Karpas-422 (cell line): ENCODE measurements around the gene FGF1. TPM values are rescaled to one million over a fixed set of nuclear protein-coding genes. Genes with fewer than 3 reads are reported as not detected.
A peak's percentile ranks its signal among the peaks of the same experiment; 100 is the strongest.

Experiments
- DNase-seq: peaks from one replicate; pipeline ENCODE4 v3.0.0-alpha.2; 2015
- H2AFZ ChIP-seq: fragments of 200-600 bp; sonication (generic); 2 replicates; pipeline ENCODE4 v1.6.1; 2014; ENCODE audit warnings: antibody characterized with exemption, low read length, mixed read lengths
- H3K27ac ChIP-seq: fragments of 200-600 bp; sonication (generic); 2 replicates; pipeline ENCODE4 v1.5.1; 2014; ENCODE audit warnings: mild to moderate bottlenecking, low read length, moderate library complexity
- H3K27me3 ChIP-seq: fragments of 200-600 bp; sonication (generic); 2 replicates; pipeline ENCODE4 v1.6.1; 2014; ENCODE audit warnings: low read length, mixed read lengths
- H3K36me3 ChIP-seq: fragments of 200-600 bp; sonication (generic); 2 replicates; pipeline ENCODE4 v1.6.1; 2014; ENCODE audit warnings: low read length, mixed read lengths; ENCODE audit not compliant: insufficient read depth
- H3K4me1 ChIP-seq: fragments of 200-600 bp; sonication (generic); 2 replicates; pipeline ENCODE4 v1.6.1; 2014; ENCODE audit warnings: mild to moderate bottlenecking, low read length, mixed read lengths
- H3K4me2 ChIP-seq: fragments of 200-600 bp; sonication (generic); 2 replicates; pipeline ENCODE4 v1.6.1; 2014; ENCODE audit warnings: low read length, low read depth, mild to moderate bottlenecking; ENCODE audit not compliant: poor library complexity, severe bottlenecking
- H3K4me3 ChIP-seq: fragments of 200-600 bp; sonication (generic); 2 replicates; pipeline ENCODE4 v1.5.1; 2014; ENCODE audit warnings: mild to moderate bottlenecking, antibody characterized with exemption, low read length, mixed read lengths
- H3K79me2 ChIP-seq: fragments of 200-600 bp; sonication (generic); 2 replicates; pipeline ENCODE4 v1.6.1; 2014; ENCODE audit warnings: mild to moderate bottlenecking, low read length, mixed read lengths
- H3K9ac ChIP-seq: fragments of 200-600 bp; sonication (generic); 2 replicates; pipeline ENCODE4 v1.6.0; 2014; ENCODE audit warnings: low read length
- H3K9me2 ChIP-seq: fragments of 200-600 bp; sonication (generic), shearing (Covaris generic); replicated peaks from 2 replicates; pipeline ENCODE4 v1.6.0; 2014; ENCODE audit warnings: mild to moderate bottlenecking, low read length, moderate library complexity; ENCODE audit not compliant: insufficient read depth
- H3K9me3 ChIP-seq: fragments of 300-700, 200-600 bp; sonication (generic); 2 replicates; pipeline ENCODE4 v1.6.1; 2014; ENCODE audit warnings: low read length, mixed read lengths
- H4K20me1 ChIP-seq: fragments of 200-600 bp; sonication (generic); 2 replicates; pipeline ENCODE4 v1.6.1; 2014; ENCODE audit warnings: mild to moderate bottlenecking, antibody characterized with exemption, low read length, low read depth; ENCODE audit not compliant: insufficient read depth
- total RNA-seq: library from RNA; depleted of rRNA; stranded (reverse); fragments of >200 nt; shearing (Covaris generic); gene quantifications from 2 replicates; pipeline ENCODE4 v1.2.3, GENCODE V29; 2014; ENCODE audit warnings: low replicate concordance

FGF1 gene
- total RNA-seq, 1 experiment from 2014 or later = not detected

DNA sequence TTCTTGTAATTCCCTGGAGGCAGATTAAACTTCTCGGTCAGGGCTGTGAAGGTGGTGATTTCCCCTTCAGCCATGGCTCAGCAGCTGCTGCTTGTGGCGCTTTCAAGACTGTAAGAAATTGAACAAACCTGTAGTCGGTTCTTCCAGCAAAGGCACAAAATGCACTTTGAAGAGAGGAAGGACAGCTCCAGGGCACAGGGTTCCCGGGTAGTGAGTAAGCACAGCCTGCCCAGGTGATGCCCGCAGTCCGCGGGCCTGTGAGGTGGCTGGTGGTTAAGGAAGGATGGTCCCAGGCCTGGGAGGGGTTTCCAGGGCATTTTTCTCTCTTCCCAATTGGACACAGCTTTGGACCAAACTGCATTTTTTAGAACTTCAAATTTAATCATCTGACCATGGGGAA lies 71.8 kb downstream of the FGF1 start:
- Histone ChIP-seq H3K9me2 (no peaks in the 10 kb centered on the region), H3K27me3 (no peaks in the 10 kb centered on the region), H3K9me3 (no peaks in the 10 kb centered on the region), H3K79me2 (no peaks in the 10 kb centered on the region), H4K20me1 (no peaks in the 10 kb centered on the region), H3K4me1 (no peaks in the 10 kb centered on the region), H3K36me3 (no peaks in the 10 kb centered on the region), H3K4me3 (no peak overlapping the region), H3K27ac (no peak overlapping the region), H3K9ac (no peak overlapping the region), H3K4me2 (no peak overlapping the region), H2AFZ (no peak overlapping the region)
- no peak for DNase-seq

DNA sequence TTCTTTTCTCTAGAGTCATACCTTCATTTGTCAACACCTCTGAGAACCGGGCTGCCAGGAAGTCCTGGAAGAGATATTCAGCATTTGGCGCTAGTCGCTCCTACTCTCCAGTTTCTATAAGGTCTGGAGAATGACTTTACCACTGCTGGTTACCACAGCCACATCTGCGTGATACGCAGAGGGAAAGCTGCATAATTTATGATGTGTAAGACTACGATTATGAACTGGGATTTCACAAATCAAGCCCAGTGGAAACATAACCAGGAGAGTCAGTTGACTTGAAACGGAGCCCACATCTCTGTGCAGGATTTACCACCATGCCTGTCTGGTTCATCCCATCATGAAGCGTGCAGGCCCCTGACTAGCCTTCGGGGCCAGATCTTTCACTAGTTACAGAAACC lies 72.6 kb downstream of the FGF1 start:
- no peaks in the 10 kb centered on the region for H3K9me3 ChIP-seq

DNA sequence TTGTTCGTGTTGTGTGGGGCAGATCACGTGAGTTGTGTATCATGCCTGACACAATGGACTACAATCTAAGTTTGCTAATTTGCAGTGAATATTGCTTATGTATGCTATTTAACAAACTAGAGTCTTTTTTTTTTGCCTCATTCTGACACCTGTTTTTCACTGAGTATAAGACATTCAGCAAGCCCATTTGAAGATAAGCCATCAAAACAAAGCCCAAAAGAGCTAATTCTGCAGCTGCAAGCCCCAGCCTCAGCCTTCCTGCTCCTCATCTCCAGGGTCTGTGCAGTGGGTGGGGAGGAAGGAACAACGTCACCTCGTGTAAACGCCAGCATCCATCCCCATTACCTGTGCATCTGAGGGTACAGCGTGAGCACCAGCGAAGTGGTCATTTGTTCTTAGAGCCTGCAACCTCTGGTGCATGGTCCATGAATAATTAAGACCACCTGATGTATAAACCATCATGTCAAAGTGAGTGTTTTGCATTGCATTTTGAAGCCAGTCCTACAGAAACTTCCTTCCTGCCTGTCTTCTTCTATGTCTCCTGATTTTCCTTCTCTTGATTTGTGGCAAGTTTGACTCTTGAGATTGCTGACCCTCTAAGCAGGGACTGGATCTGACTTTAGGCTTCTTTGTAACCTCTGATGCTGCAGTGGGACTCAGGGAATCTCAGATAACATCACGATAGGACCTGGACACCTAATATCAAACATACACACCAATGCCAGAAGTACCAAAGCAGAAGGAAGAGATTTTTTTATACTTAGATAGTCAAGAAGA lies 73.2 kb downstream of the FGF1 start:
- H2AFZ ChIP-seq = no peak overlapping the region
- H3K4me3 ChIP-seq = no peak overlapping the region
- no peak for DNase-seq
- no peak overlapping the region for H3K9ac ChIP-seq
- no peaks in the 10 kb centered on the region for H3K36me3 ChIP-seq
- H3K27me3 ChIP-seq = no peaks in the 10 kb centered on the region
- no peaks in the 10 kb centered on the region for H3K9me2 ChIP-seq
- H4K20me1 ChIP-seq = no peaks in the 10 kb centered on the region
- H3K27ac ChIP-seq = no peak overlapping the region
- no peaks in the 10 kb centered on the region for H3K9me3 ChIP-seq
- no peak overlapping the region for H3K4me2 ChIP-seq
- H3K79me2 ChIP-seq = no peaks in the 10 kb centered on the region
- no peaks in the 10 kb centered on the region for H3K4me1 ChIP-seq

More for the DNA sequence above, 72.6 kb downstream of the FGF1 start:
- H3K79me2 ChIP-seq = no peaks in the 10 kb centered on the region
- no peaks in the 10 kb centered on the region for H4K20me1 ChIP-seq
- no peak overlapping the region for H3K27ac ChIP-seq
- H3K9ac ChIP-seq = no peak overlapping the region
- H3K27me3 ChIP-seq = no peaks in the 10 kb centered on the region
- H2AFZ ChIP-seq = no peak overlapping the region
- H3K4me2 ChIP-seq = no peak overlapping the region
- H3K4me1 ChIP-seq = no peaks in the 10 kb centered on the region
- DNase-seq = no peak
- no peaks in the 10 kb centered on the region for H3K9me2 ChIP-seq
- no peak overlapping the region for H3K4me3 ChIP-seq
- no peaks in the 10 kb centered on the region for H3K36me3 ChIP-seq

DNA sequence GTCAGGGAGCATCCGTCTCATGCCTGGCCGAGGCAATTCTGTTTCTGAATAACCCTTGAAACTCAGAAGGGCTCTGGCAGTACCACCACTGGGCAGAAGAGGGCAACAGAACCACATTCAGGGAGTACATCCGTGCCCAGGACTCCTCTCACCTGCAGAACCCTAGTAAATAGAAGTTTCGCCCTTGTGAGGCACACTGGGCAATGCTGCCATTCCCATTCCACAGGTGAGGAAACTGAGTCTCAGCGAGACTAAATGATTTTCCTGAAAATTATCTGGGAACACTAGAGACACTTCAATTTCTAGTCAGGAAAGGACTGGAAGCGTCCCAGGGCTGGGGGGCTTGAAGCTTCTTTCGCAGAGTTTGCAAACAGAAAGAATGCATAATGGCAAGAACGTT lies 74.7 kb downstream of the FGF1 start:
- Histone ChIP-seq H3K27ac (no peak overlapping the region), H3K4me2 (no peak overlapping the region), H3K27me3 (no peaks in the 10 kb centered on the region), H3K79me2 (no peaks in the 10 kb centered on the region), H3K36me3 (no peaks in the 10 kb centered on the region), H3K9me2 (no peaks in the 10 kb centered on the region), H3K4me3 (no peak overlapping the region), H3K9me3 (no peaks in the 10 kb centered on the region), H3K4me1 (no peaks in the 10 kb centered on the region), H4K20me1 (no peaks in the 10 kb centered on the region), H2AFZ (no peak overlapping the region), H3K9ac (no peak overlapping the region)
- DNase-seq = peak; percentile 78

DNA sequence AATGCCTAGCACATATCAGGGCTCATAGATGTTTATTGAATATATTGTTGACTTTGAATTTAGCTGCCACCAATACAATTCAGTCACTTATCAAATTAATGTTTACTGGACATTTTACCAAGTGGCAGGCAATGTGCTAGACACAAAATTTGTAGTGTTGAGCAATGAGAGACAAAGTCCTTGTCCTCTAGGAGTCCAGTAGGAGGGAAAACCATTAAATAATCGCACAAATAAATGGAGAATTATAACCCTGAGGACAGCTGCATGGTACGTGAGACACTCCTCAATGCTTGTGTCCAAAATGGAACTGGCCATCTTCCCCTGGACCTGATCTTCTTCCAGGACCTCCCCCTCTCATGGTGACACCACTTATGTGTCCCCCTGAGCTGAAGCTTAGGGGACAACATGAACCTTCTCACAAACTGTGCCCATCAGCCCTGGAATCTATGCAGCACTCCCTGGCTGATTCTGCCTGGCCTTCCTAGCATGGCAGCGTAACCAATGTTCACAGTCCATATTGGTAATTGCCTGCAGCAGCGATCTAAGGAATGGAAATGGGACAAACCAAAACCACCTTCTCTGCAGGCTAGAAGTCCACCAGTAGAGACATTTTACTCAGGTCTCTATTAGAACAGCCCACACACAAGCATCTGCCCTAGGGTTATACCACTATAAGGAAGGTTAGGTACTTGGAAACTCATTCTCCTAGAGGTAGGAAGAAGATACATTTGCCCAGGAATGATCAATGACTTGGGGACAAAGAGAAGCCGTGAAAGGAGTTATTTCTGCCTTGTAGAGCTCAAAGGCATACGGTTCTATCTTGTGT lies 75.5 kb downstream of the FGF1 start:
- no peak overlapping the region for H3K27ac ChIP-seq
- H3K9ac ChIP-seq = no peak overlapping the region
- no peaks in the 10 kb centered on the region for H3K4me1 ChIP-seq
- H3K36me3 ChIP-seq = no peaks in the 10 kb centered on the region
- H3K9me2 ChIP-seq = no peaks in the 10 kb centered on the region
- no peaks in the 10 kb centered on the region for H4K20me1 ChIP-seq
- no peak overlapping the region for H3K4me3 ChIP-seq
- H3K79me2 ChIP-seq = no peaks in the 10 kb centered on the region
- no peak for DNase-seq
- no peak overlapping the region for H2AFZ ChIP-seq
- no peak overlapping the region for H3K4me2 ChIP-seq
- no peaks in the 10 kb centered on the region for H3K27me3 ChIP-seq
- no peaks in the 10 kb centered on the region for H3K9me3 ChIP-seq

DNA sequence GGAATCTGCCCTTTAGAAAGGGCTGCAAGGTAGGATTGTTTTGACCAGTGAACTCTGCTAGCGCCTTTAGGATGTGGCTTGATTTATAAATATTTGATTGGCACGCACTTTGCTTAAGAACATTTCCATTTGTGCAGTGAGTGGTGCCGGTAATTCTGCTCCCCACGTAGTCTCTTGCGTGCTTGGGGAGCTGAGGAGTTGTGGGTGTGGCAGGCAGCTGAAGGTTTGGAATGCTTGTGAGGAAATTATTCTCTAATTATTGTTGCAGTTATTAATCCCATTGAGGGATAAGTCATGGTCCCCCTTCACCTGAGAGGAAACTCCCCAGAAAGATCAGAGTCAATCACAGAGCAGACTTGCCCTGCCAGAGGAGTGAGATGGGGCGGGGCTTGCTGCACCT lies 76.7 kb downstream of the FGF1 start:
- H3K9ac ChIP-seq = no peak overlapping the region
- no peak overlapping the region for H3K4me3 ChIP-seq
- 0 out of 2 replicates have a peak, but pooled peaks cover 2% of the 10 kb centered on the region for H3K27me3 ChIP-seq
- no peaks in the 10 kb centered on the region for H4K20me1 ChIP-seq
- no peak for DNase-seq
- H3K36me3 ChIP-seq = no peaks in the 10 kb centered on the region
- H3K27ac ChIP-seq = no peak overlapping the region
- no peaks in the 10 kb centered on the region for H3K9me3 ChIP-seq
- no peak overlapping the region for H2AFZ ChIP-seq
- no peaks in the 10 kb centered on the region for H3K79me2 ChIP-seq
- no peaks in the 10 kb centered on the region for H3K4me1 ChIP-seq
- no peak overlapping the region for H3K4me2 ChIP-seq
- no peaks in the 10 kb centered on the region for H3K9me2 ChIP-seq

DNA sequence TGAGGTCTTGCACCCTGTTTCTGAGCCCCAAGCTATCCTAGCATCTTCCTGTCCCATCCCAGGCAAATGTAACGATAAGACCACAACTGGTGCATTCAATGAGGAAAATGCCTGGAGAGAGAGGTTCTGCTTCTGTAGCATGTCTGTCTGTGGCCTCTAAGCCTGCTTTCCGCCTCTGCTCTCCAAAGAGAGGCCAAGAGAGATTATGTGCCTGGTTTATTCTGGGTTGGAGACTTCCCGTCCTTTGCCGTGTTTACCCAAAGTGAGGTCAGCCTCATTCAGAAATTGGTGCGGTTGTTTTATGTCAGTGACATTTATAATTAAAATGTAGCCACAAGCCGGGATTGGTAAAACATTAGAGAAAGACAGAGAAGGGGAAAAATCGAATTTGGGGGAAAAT lies 77.8 kb downstream of the FGF1 start:
- no peaks in the 10 kb centered on the region for H3K9me2 ChIP-seq
- H3K9me3 ChIP-seq = no peaks in the 10 kb centered on the region
- 0 out of 2 replicates have a peak, but pooled peaks cover 2% of the 10 kb centered on the region for H3K27me3 ChIP-seq
- DNase-seq = no peak
- H3K4me1 ChIP-seq = no peaks in the 10 kb centered on the region
- H4K20me1 ChIP-seq = no peaks in the 10 kb centered on the region
- no peak overlapping the region for H2AFZ ChIP-seq
- H3K9ac ChIP-seq = no peak overlapping the region
- H3K36me3 ChIP-seq = no peaks in the 10 kb centered on the region
- no peak overlapping the region for H3K27ac ChIP-seq
- H3K4me2 ChIP-seq = no peak overlapping the region
- H3K4me3 ChIP-seq = no peak overlapping the region
- no peaks in the 10 kb centered on the region for H3K79me2 ChIP-seq

DNA sequence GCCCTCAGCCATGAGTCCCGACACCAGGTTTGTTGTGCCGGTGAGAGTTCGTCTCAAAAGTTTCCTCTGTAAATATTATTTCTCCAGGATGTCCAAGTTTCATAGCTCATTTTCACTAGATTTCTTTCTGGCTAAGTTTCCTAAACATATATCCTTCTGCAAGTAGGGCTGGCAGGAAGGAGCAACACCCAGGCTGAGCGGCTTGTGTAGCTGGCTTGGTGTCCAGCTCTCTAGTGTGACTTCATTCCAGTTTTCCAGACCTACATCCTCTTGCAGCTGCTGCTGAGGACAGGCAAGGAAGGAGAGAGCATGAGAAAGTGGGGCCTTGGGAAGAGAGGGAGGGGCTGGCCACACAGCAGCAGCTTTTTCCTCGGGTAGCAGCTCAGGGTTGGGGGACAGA lies 80.3 kb downstream of the FGF1 start:
- no peaks in the 10 kb centered on the region for H3K36me3 ChIP-seq
- H3K27me3 ChIP-seq = 0 out of 2 replicates have a peak, but pooled peaks cover 2% of the 10 kb centered on the region
- no peaks in the 10 kb centered on the region for H3K4me1 ChIP-seq
- no peak overlapping the region for H3K9ac ChIP-seq
- H3K27ac ChIP-seq = no peak overlapping the region
- no peaks in the 10 kb centered on the region for H4K20me1 ChIP-seq
- no peak overlapping the region for H3K4me3 ChIP-seq
- no peaks in the 10 kb centered on the region for H3K79me2 ChIP-seq
- no peak overlapping the region for H3K4me2 ChIP-seq
- H3K9me2 ChIP-seq = no peaks in the 10 kb centered on the region
- no peak overlapping the region for H2AFZ ChIP-seq
- H3K9me3 ChIP-seq = no peaks in the 10 kb centered on the region
- no peak for DNase-seq
